Astrocyte (in vitro differentiated cells and primary cell): ENCODE data around the gene WDR73. TPM values are rescaled to one million over a fixed set of nuclear protein-coding genes. Genes with fewer than 3 reads are reported as not detected.

ENCODE experiments used
- DNase-seq: peaks from one replicate; pipeline ENCODE4 v3.0.0-alpha.2; 2010; ENCODE audit warnings: low read depth
- FAIRE-seq: peaks from 2 replicates; lab custom pipeline; 2011; peaks lifted over from hg19 to GRCh38; lab: Jason Lieb, UNC
- H2AFZ ChIP-seq: 2 replicates; pipeline ENCODE4 v1.6.0; 2012; ENCODE audit warnings: low read depth, low read length, inconsistent platforms
- H3K27ac ChIP-seq: 2 replicates; pipeline ENCODE4 v1.5.1; 2011; ENCODE audit warnings: low read depth, low read length, inconsistent platforms
- H3K27me3 ChIP-seq: 2 replicates; pipeline ENCODE4 v1.6.0; 2011; ENCODE audit warnings: low read length, inconsistent platforms; ENCODE audit not compliant: insufficient read depth
- H3K36me3 ChIP-seq: 2 replicates; pipeline ENCODE4 v1.5.1; 2011; ENCODE audit warnings: low read length, inconsistent platforms; ENCODE audit not compliant: insufficient read depth
- H3K4me1 ChIP-seq: 2 replicates; pipeline ENCODE4 v1.5.1; 2011; ENCODE audit warnings: low read length, inconsistent platforms; ENCODE audit not compliant: insufficient read depth
- H3K4me2 ChIP-seq: 2 replicates; pipeline ENCODE4 v1.6.0; 2012; ENCODE audit warnings: low read length, inconsistent platforms
- H3K4me3 ChIP-seq: 2 replicates; pipeline ENCODE4 v1.5.1; 2011; ENCODE audit warnings: low read depth, mild to moderate bottlenecking, low read length, inconsistent platforms; ENCODE audit not compliant: insufficient read depth
- H3K79me2 ChIP-seq: 2 replicates; pipeline ENCODE4 v1.6.0; 2012; ENCODE audit warnings: mild to moderate bottlenecking, low read length, inconsistent platforms; ENCODE audit not compliant: insufficient read depth
- H3K9ac ChIP-seq: 2 replicates; pipeline ENCODE4 v1.6.0; 2012; ENCODE audit warnings: mild to moderate bottlenecking, low read length, inconsistent platforms
- H3K9me3 ChIP-seq: 2 replicates; pipeline ENCODE4 v1.5.1; 2012; ENCODE audit warnings: low read depth, mild to moderate bottlenecking, low read length, inconsistent platforms; ENCODE audit not compliant: insufficient read depth
- H4K20me1 ChIP-seq: 2 replicates; pipeline ENCODE4 v1.6.0; 2012; ENCODE audit warnings: low read length, inconsistent platforms; ENCODE audit not compliant: insufficient read depth
- H3K27ac Mint-ChIP-seq: one replicate; pipeline ENCODE4 v1.8.0; 2021; ENCODE audit warnings: mild to moderate bottlenecking, mixed read lengths; ENCODE audit not compliant: unreplicated experiment
- H3K27me3 Mint-ChIP-seq: one replicate; pipeline ENCODE4 v1.8.0; 2021; ENCODE audit warnings: low read depth, mixed read lengths; ENCODE audit not compliant: unreplicated experiment
- H3K36me3 Mint-ChIP-seq: one replicate; pipeline ENCODE4 v1.8.0; 2021; ENCODE audit warnings: low read depth, mixed read lengths; ENCODE audit not compliant: unreplicated experiment
- H3K4me1 Mint-ChIP-seq: one replicate; pipeline ENCODE4 v1.8.0; 2021; ENCODE audit warnings: low read depth, mixed read lengths; ENCODE audit not compliant: unreplicated experiment
- H3K4me3 Mint-ChIP-seq: one replicate; pipeline ENCODE4 v1.8.0; 2021; ENCODE audit warnings: mild to moderate bottlenecking, moderate library complexity, mixed read lengths; ENCODE audit not compliant: unreplicated experiment
- H3K9me3 Mint-ChIP-seq: one replicate; pipeline ENCODE4 v1.8.0; 2021; ENCODE audit warnings: mild to moderate bottlenecking, mixed read lengths; ENCODE audit not compliant: unreplicated experiment
- EZH2 ChIP-seq: IDR thresholded peaks from 2 replicates; pipeline ENCODE4 v1.6.1; 2012; ENCODE audit warnings: mild to moderate bottlenecking, low read length, inconsistent platforms; ENCODE audit not compliant: insufficient read depth
- total RNA-seq: library from RNA; stranded (reverse); gene quantifications from 2 replicates; pipeline ENCODE4 v1.2.1, GENCODE V29; 2021
- TF ChIP-seq, protein P1 (sequence below): IDR thresholded peaks from 2 replicates; pipeline ENCODE4 v1.5.1; 2011; ENCODE audit warnings: low read depth, mild to moderate bottlenecking, inconsistent platforms, low read length, moderate library complexity; ENCODE audit not compliant: insufficient read depth

Gene WDR73
- total RNA-seq, 1 donor from 2014 or later, result 23.9 TPM

DNA sequence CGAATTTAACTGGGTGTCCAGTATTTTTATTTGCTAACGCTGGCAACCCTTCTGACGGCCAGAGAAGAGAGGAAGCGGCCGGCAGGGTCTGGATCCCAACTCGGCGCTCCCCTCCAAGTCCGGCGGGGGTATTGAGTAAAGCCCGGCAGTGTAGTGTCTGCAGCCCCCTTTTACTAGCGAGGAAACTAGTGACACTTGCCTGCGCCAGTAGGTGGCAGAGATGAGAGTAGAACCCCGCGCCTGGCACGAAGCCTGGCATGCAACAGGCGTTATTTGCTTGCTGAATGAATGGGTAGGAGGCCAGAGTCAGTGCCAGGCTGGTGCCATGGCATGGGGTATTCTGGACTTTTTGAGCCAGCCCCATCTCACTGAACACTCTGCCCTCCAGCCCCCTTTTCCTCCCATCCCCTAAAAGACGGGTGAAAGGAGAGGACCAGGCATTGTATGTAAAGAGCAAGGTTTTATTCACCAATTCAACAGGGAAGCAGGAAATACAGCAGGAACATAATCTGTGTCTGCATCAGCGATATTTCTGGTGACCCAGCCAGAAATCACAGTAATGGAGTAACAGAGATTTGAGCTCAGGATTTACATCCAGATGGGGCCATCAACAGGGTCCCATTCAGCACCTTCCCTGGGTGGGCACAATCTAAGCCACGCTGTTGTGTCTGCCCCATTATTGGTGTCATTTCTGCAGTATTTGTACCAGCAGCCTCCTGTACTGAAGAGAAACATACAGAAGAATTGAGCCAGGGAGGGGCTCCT lies 788 bp upstream of the WDR73 start:
- H3K27ac ChIP-seq, result peak overlapping the region; percentile 91
- H3K36me3 ChIP-seq, result no peaks in the 10 kb centered on the region
- FAIRE-seq (no peak), DNase-seq (peak; percentile 62)
- H3K4me1 ChIP-seq, result peaks cover 29% of the 10 kb centered on the region
- peaks cover 24% of the 10 kb centered on the region for H3K79me2 ChIP-seq
- Mint-ChIP-seq H3K27ac (peak overlapping the region; percentile 75), H3K9me3 (peaks cover 3% of the 10 kb centered on the region), H3K4me3 (peak overlapping the region; percentile 93), H3K27me3 (peaks cover 3% of the 10 kb centered on the region), H3K36me3 (peaks cover 15% of the 10 kb centered on the region), H3K4me1 (peaks cover 20% of the 10 kb centered on the region)
- peak overlapping the region; percentile 96 for H3K4me2 ChIP-seq
- peak overlapping the region; percentile 93 for H3K9ac ChIP-seq
- H3K27me3 ChIP-seq, result no peaks in the 10 kb centered on the region
- peaks cover 2% of the 10 kb centered on the region for H4K20me1 ChIP-seq
- no peak for TF ChIP-seq EZH2
- TF ChIP-seq, protein P1, sequence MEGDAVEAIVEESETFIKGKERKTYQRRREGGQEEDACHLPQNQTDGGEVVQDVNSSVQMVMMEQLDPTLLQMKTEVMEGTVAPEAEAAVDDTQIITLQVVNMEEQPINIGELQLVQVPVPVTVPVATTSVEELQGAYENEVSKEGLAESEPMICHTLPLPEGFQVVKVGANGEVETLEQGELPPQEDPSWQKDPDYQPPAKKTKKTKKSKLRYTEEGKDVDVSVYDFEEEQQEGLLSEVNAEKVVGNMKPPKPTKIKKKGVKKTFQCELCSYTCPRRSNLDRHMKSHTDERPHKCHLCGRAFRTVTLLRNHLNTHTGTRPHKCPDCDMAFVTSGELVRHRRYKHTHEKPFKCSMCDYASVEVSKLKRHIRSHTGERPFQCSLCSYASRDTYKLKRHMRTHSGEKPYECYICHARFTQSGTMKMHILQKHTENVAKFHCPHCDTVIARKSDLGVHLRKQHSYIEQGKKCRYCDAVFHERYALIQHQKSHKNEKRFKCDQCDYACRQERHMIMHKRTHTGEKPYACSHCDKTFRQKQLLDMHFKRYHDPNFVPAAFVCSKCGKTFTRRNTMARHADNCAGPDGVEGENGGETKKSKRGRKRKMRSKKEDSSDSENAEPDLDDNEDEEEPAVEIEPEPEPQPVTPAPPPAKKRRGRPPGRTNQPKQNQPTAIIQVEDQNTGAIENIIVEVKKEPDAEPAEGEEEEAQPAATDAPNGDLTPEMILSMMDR, result peak; percentile 57
- H3K4me3 ChIP-seq, result peak overlapping the region; percentile 90
- H3K9me3 ChIP-seq, result no peaks in the 10 kb centered on the region
- H2AFZ ChIP-seq, result no peak overlapping the region

GRCh38 chr15:84653584-84653909 lies 536 bp downstream of the WDR73 start:
- H3K9me3 ChIP-seq, result no peaks in the 10 kb centered on the region
- peak overlapping the region; percentile 83 for H2AFZ ChIP-seq
- DNase-seq (no peak), FAIRE-seq (no peak)
- H3K27me3 ChIP-seq, result no peaks in the 10 kb centered on the region
- peak overlapping the region; percentile 91 for H3K27ac ChIP-seq
- peak overlapping the region; percentile 90 for H3K4me3 ChIP-seq
- peaks cover 18% of the 10 kb centered on the region for H3K36me3 Mint-ChIP-seq
- peaks cover 27% of the 10 kb centered on the region for H3K79me2 ChIP-seq
- peaks cover 20% of the 10 kb centered on the region for H3K4me1 Mint-ChIP-seq
- peaks cover 6% of the 10 kb centered on the region for H4K20me1 ChIP-seq
- peaks cover 7% of the 10 kb centered on the region for H3K36me3 ChIP-seq
- H3K9me3 Mint-ChIP-seq, result peaks cover 3% of the 10 kb centered on the region
- no peak for TF ChIP-seq EZH2
- TF ChIP-seq, protein P1, result no peak
- peak overlapping the region; percentile 93 for H3K9ac ChIP-seq
- H3K4me1 ChIP-seq, result peaks cover 29% of the 10 kb centered on the region
- peaks cover 3% of the 10 kb centered on the region for H3K27me3 Mint-ChIP-seq
- peak overlapping the region; percentile 96 for H3K4me2 ChIP-seq
- H3K27ac Mint-ChIP-seq, result peak overlapping the region; percentile 93
- peak overlapping the region; percentile 93 for H3K4me3 Mint-ChIP-seq

GRCh38 chr15:84649706-84650105 lies 4.4 kb downstream of the WDR73 start:
- Histone ChIP-seq H3K4me3 (no peak overlapping the region), H3K4me2 (no peak overlapping the region), H3K36me3 (peaks cover 31% of the 10 kb centered on the region), H3K9ac (no peak overlapping the region), H2AFZ (no peak overlapping the region), H3K27ac (no peak overlapping the region), H3K79me2 (peaks cover 35% of the 10 kb centered on the region), H3K4me1 (peaks cover 12% of the 10 kb centered on the region), H3K27me3 (no peaks in the 10 kb centered on the region), H4K20me1 (peaks cover 28% of the 10 kb centered on the region), H3K9me3 (no peaks in the 10 kb centered on the region)
- Mint-ChIP-seq H3K9me3 (no peaks in the 10 kb centered on the region), H3K27me3 (no peaks in the 10 kb centered on the region), H3K4me3 (no peak overlapping the region), H3K36me3 (peaks cover 14% of the 10 kb centered on the region), H3K4me1 (peaks cover 13% of the 10 kb centered on the region), H3K27ac (no peak overlapping the region)
- FAIRE-seq, result no peak
- DNase-seq, result no peak
- TF ChIP-seq, protein P1, result no peak
- TF ChIP-seq EZH2, result no peak
